Muscle layer of duodenum (tissue), 2 donors: ENCODE measurements around the gene PIM3.

ENCODE experiments used
- H3K27ac ChIP-seq: one replicate; pipeline ENCODE4 v1.7.0; 2013; ENCODE audit warnings: mild to moderate bottlenecking, low read length
- H3K27me3 ChIP-seq: one replicate; pipeline ENCODE4 v1.7.0; 2013; ENCODE audit warnings: low read depth, mild to moderate bottlenecking, control low read depth, low read length
- H3K36me3 ChIP-seq, 2 donors: one replicate each; pipeline ENCODE4 v1.7.0; 2013; ENCODE audit warnings: low read length in 2 of 2, control low read depth in 1 of 2, mild to moderate bottlenecking in 1 of 2; ENCODE audit not compliant: insufficient read depth in 2 of 2, control insufficient read depth in 1 of 2
- H3K4me1 ChIP-seq, 2 donors: one replicate each; pipeline ENCODE4 v1.7.0; 2013; ENCODE audit warnings: low read length in 2 of 2, mild to moderate bottlenecking in 2 of 2, control low read depth in 1 of 2, moderate library complexity in 1 of 2; ENCODE audit not compliant: insufficient read depth in 2 of 2, control insufficient read depth in 1 of 2
- H3K4me3 ChIP-seq, 2 donors: one replicate each; pipeline ENCODE4 v1.7.0; 2013; ENCODE audit warnings: low read length in 2 of 2, low read depth in 1 of 2, mild to moderate bottlenecking in 1 of 2
- H3K9me3 ChIP-seq, 2 donors: one replicate each; pipeline ENCODE4 v1.7.0; 2013; ENCODE audit warnings: low read length in 2 of 2, control low read depth in 1 of 2, mild to moderate bottlenecking in 1 of 2; ENCODE audit not compliant: control insufficient read depth in 1 of 2
- donor health status: healthy.

PIM3 gene

DNA sequence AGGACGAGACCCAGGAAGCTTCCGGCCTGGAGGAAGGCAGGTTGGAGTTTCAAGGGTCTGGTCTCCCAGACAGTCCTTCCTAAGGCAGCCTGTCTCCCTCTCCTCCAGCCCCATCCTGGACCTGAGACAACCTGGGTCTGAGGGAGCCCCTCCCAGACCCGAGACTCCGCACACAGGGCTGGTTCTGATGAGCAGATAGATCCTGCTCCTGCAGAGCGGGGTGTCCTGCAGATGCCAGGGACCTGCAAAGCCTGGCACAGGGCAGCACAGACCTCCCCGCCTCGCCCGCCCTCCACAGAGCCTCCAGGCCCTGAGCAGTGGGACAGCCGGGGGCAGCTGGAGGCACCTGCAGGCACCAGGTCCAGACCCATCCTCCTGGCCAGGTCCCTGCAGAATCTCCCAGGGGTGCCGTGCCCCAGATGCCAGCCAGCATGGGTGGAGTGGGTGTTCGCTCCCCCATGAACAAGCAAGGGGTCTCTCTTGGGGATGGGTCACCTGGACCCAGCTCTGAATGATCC is 7.8 kb downstream of the PIM3 start:
- H3K27ac ChIP-seq = no peak overlapping the region
- H3K36me3 ChIP-seq = peaks cover 4 to 12% of the 10 kb centered on the region in 2 donors
- H3K4me1 ChIP-seq = peaks cover 17 to 53% of the 10 kb centered on the region in 2 donors
- H3K4me3 ChIP-seq = no peak overlapping the region
- no peaks in the 10 kb centered on the region for H3K27me3 ChIP-seq
- H3K9me3 ChIP-seq = no peaks in the 10 kb centered on the region

DNA sequence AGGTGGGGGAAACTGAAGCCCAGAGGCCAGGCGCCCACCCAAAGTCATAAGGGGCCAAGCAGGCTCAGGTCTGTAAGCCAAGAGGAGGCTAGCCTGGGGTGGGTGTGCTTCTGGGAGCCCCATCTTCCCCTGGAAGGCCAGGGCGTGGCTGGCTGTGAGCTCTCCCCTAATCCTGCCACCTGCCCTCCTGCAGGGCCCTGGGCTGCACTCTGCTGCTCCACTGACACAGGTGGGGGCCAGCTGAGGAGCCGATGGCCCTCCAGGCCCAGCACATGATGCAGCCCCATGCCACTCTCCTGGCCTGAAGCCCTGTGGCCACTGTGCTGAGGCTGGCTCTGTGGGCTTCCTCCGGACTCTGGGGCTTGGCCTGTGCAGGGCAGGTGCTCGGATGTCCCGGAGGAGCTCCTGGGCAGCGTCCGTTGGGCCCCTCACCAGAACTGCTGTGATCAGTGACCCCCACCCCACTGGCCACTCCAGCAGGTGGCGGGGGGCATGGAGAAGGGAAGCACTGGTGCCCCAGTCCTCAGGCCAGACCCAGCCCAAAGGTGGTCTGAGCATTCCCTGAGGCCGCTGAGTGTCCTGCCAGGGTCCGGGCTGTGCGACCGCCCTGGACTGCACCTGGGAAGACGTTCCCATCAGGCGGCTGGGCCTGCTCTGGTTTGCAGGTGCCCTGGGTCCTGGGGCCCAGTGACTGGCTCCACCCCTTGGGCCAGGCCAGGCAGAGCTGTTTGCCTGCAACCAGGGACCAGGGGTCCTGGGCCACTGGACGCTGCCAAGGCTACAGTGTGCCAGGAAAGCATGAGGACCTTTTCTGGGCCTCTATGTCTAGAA is 8.5 kb downstream of the PIM3 start:
- peaks cover 11 to 46% of the 10 kb centered on the region in 2 donors for H3K4me1 ChIP-seq
- no peaks in the 10 kb centered on the region for H3K27me3 ChIP-seq
- no peaks in the 10 kb centered on the region for H3K9me3 ChIP-seq
- H3K4me3 ChIP-seq = no peak overlapping the region
- H3K27ac ChIP-seq = no peak overlapping the region
- peaks cover 0 to 7% of the 10 kb centered on the region in 2 donors for H3K36me3 ChIP-seq

DNA sequence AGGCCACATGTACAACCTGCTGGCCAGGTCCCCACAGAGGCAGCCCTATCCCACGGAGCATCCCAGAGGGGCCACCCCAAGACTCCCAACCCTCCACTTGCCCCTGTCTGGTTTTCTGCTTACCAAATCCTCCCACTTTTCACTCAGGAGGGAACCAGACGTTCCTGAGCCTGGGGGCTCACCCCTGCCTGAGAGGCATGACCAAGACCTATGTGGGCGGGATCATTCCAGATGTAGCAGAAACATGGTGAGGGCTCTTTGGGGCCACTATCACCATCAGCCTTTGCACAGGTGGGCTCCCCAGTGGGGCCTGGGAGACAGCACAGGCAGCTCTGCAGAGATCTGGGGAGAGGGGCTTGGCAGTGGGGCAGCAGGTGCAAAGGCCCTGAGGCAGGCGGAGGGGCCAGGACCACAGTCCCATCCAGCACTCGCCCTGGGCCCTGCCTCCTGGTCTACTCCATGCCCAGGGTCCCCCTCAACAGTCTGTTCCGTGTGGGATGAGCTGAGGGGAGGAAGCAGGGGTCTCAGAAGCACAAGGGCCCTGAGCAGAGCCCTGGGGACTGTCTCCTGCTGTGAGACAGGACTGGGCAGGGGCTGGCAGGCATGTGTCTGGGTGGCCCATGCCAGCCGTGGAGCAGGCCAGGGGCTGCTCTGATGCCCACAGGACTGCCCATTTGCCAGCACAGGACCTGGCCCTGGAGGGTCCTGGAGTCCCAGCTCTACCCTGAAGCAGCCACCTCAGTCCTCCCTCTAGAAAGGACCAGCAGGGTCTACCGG is 9.4 kb downstream of the PIM3 start:
- peak overlapping the region in 1 of 2 donors; percentile 53 for H3K4me3 ChIP-seq
- H3K4me1 ChIP-seq = peaks cover 10 to 40% of the 10 kb centered on the region in 2 donors
- H3K27ac ChIP-seq = peak overlapping the region; percentile 40
- no peaks in the 10 kb centered on the region for H3K9me3 ChIP-seq
- no peaks in the 10 kb centered on the region for H3K27me3 ChIP-seq
- no peaks in the 10 kb centered on the region for H3K36me3 ChIP-seq

- no peaks in the 10 kb centered on the region for H3K9me3 ChIP-seq
- peak overlapping the region; percentile 40 for H3K27ac ChIP-seq
- H3K4me1 ChIP-seq = peaks cover 10 to 32% of the 10 kb centered on the region in 2 donors
- H3K36me3 ChIP-seq = no peaks in the 10 kb centered on the region
- H3K4me3 ChIP-seq = peak overlapping the region in 1 of 2 donors; percentile 53
- no peaks in the 10 kb centered on the region for H3K27me3 ChIP-seq
Observed at GRCh38 chr22:49970528-49971231, 10.1 kb downstream of the PIM3 start.

DNA sequence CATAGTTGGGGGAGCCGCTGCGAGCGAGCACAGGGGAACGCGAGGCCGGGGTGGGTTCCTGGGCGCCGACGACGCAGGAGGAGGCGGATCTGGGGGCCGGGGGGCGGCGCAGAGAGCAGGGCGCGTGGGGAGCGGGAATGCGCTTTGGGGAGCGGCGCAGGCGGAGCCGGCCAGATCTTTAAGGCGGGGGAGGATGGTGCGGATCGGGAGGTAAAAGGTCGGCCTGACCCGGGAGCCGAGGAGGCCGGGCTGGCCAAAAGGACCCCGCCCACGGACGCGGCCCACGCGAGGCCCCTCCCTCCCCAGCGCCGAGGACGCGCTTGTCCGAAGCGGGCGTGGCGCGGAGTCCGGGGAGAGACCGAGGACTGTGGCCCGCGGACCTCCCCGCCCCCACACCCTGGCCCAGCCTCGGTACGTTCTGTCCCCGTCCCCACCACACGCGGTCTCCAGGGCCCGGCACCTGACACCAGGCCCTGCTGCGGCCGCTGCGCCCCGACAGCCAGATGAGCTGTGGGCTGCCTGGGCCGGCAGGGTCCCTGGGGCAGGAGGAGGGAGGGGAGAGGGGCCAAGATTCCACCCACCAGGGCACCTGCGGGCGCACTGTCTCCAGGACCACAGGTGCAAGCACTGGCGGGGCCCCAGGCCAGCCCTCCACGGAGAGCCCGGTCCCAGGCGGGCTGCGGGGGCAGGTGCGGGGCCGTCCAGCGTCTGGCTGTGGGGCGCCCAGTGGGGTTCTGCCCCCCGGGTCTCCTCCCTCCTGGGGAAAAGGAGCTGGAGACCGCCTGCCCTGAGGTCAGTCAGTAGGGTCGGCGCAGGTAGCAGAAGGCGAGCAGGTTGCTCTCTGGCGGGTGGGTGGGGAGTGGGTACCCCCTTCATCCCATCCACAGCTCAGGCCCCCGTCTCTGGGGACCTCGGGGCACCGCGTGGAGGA is 10.9 kb downstream of the PIM3 start:
- Histone ChIP-seq H3K27ac (no peak overlapping the region), H3K4me1 (peaks cover 10 to 24% of the 10 kb centered on the region in 2 donors), H3K36me3 (no peaks in the 10 kb centered on the region), H3K4me3 (peak overlapping the region in 1 of 2 donors; percentile 53), H3K9me3 (no peaks in the 10 kb centered on the region), H3K27me3 (no peaks in the 10 kb centered on the region)

- Histone ChIP-seq H3K4me3 (peak overlapping the region in 1 of 2 donors; percentile 53), H3K27ac (no peak overlapping the region), H3K36me3 (no peaks in the 10 kb centered on the region), H3K27me3 (no peaks in the 10 kb centered on the region), H3K4me1 (peaks cover 6 to 17% of the 10 kb centered on the region in 2 donors), H3K9me3 (no peaks in the 10 kb centered on the region)
Observed at GRCh38 chr22:49972163-49973017, 11.8 kb downstream of the PIM3 start.

DNA sequence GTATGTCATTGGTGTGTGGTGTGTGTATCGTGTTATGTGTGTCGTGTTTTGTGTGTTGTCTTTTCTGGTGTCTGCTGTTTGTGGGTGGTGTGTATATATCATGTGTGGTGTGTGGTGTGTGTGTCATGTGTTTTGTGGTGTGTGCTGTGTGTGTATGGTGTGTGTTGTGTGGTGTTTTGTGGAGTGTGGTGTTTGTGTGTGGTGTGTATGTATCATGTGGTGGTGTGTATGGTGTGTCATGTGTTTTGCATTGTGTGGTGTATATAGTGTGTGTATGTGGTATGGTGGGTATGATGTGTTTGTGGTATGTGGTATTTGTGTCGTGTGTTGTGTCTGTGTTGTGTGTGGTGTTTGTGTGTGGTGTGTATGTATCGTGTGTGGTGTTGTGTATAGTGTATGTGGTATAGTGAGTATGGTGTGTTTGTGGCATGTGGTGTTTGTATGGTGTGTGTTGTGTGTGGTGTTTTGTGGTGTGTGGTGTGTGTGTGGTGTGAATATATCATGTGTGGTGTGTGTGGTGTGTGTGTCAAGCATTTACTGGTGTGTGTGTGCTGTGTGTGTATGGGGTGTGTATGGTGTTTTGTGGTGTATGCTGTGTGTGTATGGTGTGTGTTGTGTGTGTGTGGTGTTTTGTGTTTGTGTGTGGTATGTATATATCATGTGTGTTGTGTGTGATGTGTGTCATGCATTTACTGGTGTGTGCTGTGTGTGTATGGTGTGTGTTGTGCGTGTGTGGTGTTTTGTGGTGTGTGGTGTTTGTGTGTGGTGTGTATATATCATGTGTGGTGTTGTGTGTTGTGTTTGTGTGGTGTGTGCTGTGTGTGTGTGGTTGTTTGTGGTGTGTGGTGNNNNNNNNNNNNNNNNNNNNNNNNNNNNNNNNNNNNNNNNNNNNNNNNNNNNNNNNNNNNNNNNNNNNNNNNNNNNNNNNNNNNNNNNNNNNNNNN is 12.7 kb downstream of the PIM3 start:
- Histone ChIP-seq H3K4me1 (peaks cover 0 to 13% of the 10 kb centered on the region in 2 donors), H3K9me3 (no peaks in the 10 kb centered on the region), H3K4me3 (no peak overlapping the region), H3K36me3 (no peaks in the 10 kb centered on the region), H3K27me3 (no peaks in the 10 kb centered on the region), H3K27ac (no peak overlapping the region)

GRCh38 chr22:49975543-49976389 is 15.2 kb downstream of the PIM3 start:
- Histone ChIP-seq H3K36me3 (no peaks in the 10 kb centered on the region), H3K27ac (no peak overlapping the region), H3K9me3 (peaks cover 0 to 8% of the 10 kb centered on the region in 2 donors), H3K27me3 (no peaks in the 10 kb centered on the region), H3K4me1 (peaks cover 0 to 4% of the 10 kb centered on the region in 2 donors), H3K4me3 (no peak overlapping the region)
